ENCODE data around the gene SNAPC4. TPM values are rescaled to one million over a fixed set of nuclear protein-coding genes. Genes with fewer than 3 reads are reported as not detected.
A peak's percentile ranks its signal among the peaks of the same experiment; 100 is the strongest.
"Not testable (repeated sequence)": the region's sequence is repeated elsewhere in the genome, so short reads cannot be mapped to it uniquely, and the experiment has no call there.

Gene SNAPC4
- total and polyA plus RNA-seq, 5 experiments from 2014 or later, result 0.90 to 15.6 (median 2.0) TPM

DNA sequence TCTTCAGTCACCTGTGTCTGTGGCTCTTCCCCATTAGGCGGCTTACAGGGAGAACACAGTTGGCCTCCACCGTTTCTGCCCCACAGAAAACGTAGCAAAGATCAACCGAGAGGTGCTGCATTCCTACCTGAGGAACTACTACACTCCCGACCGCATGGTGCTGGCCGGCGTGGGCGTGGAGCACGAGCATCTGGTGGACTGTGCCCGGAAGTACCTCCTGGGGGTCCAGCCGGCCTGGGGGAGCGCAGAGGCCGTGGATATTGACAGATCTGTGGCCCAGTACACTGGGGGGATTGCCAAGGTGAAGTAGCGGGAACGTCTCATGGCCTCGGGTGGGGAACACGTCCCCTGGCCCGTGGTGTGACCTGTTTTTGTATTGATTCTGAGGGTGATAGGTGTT lies 16.9 kb upstream of the SNAPC4 start:
- no peak for DNase-seq
- peaks cover 0 to 14% (median 3%) of the 10 kb centered on the region in 4 donors for H3K4me1 Mint-ChIP-seq
- H3K27ac Mint-ChIP-seq, result no peak overlapping the region
- POLR2A ChIA-PET, result interaction anchor here (0.7 kb wide), 1 partner anchor 144 kb away, joined by 5 read pairs; no protein-coding TSS in a partner anchor
- no peaks in the 10 kb centered on the region for H3K27me3 Mint-ChIP-seq
- no peaks in the 10 kb centered on the region for H3K9me3 Mint-ChIP-seq
- no peak for ATAC-seq
- H3K36me3 Mint-ChIP-seq, result peaks cover 0 to 79% (median 21%) of the 10 kb centered on the region in 3 donors
- H3K4me3 Mint-ChIP-seq, result no peak overlapping the region

DNA sequence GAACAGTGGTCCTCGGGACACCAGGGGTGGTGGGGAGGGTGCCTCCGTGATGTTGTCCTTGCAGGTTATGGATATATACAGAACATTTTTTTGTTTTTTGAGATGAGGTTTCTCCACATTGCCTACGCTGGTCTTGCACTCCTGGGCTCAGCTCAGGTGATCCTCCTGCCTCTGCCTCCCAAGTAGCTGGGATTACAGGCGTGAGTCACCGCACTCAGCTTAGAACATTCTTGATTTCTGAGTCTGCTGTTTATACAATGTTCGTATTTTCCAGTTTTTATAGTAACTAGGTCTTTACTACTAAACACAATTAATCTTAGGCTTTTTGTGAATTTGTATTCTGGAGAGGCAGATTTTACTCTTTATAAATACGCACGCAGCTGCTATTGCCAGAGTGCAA lies 16.5 kb upstream of the SNAPC4 start:
- Mint-ChIP-seq H3K36me3 (peaks cover 0 to 76% (median 21%) of the 10 kb centered on the region in 3 donors), H3K27ac (peak overlapping the region in 1 of 10 donors; percentile 75), H3K27me3 (no peaks in the 10 kb centered on the region), H3K4me1 (peaks cover 3 to 19% (median 6%) of the 10 kb centered on the region in 4 donors), H3K4me3 (no peak overlapping the region), H3K9me3 (no peaks in the 10 kb centered on the region)
- POLR2A ChIA-PET, result no interaction called here
- ATAC-seq, result no peak
- DNase-seq, result no peak

DNA sequence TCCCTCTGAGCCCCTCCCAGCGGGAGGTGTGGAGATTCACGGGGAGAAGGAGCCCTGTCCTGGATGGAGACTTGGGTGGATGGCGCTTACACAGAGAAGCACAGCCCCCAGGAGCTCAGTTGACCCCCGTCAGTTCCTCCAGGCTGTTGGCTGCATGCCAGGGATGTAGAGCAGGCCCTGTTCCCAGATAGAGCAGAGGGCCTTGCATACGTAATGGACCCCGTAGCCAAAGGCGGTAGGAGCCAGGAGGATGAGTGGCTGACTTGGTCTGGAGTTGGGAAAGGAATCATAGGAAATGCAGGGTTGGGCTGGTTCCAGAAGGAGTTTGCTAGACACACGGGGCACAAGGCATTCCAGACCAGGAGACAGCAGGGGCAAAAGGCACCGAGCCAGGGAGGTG lies 13.0 kb upstream of the SNAPC4 start:
- peaks cover 0 to 59% (median 12%) of the 10 kb centered on the region in 3 donors for H3K36me3 Mint-ChIP-seq
- peak overlapping the region in 1 of 10 donors; percentile 51 for H3K27ac Mint-ChIP-seq
- peaks cover 15 to 44% (median 32%) of the 10 kb centered on the region in 4 donors for H3K4me1 Mint-ChIP-seq
- no peaks in the 10 kb centered on the region for H3K9me3 Mint-ChIP-seq
- POLR2A ChIA-PET, result interaction anchor here (1.1 kb wide), 1 partner anchor 10 kb away, joined by 3 read pairs; no protein-coding TSS in a partner anchor
- DNase-seq (no peak), ATAC-seq (no peak)
- H3K4me3 Mint-ChIP-seq, result peak overlapping the region in 2 of 10 donors; percentile 4 to 20
- no peaks in the 10 kb centered on the region for H3K27me3 Mint-ChIP-seq

DNA sequence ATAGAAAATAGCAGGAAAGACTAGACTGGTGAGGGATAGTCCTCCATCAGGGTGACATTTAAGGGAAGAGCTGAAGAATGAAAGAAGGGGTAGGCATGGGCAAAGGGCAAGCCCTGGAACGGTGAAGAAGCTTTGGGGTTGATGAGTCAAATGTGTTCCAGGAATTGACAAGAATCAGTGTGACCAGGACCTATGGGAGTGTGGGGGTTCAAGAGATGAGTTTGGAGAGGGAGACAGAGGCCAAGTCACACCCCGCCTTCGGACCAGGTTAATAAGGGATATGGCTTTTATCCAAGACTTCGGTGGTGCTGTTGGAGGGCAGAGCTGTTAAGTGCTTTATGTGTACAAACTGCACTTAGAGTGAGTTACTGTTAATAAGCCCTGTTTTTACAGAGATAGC lies 11.4 kb upstream of the SNAPC4 start:
- peaks cover 0 to 57% (median 5%) of the 10 kb centered on the region in 3 donors for H3K36me3 Mint-ChIP-seq
- peak overlapping the region; percentile 81 to 92 (median 87) for H3K4me3 Mint-ChIP-seq
- no peaks in the 10 kb centered on the region for H3K9me3 Mint-ChIP-seq
- DNase-seq, result no peak
- POLR2A ChIA-PET, result interaction anchor here (1.4 kb wide), 1 partner anchor 11 kb away, joined by 3 read pairs; the partner anchor contains the start of gene SNAPC4
- H3K27ac Mint-ChIP-seq, result peak overlapping the region; percentile 44 to 96 (median 94)
- H3K27me3 Mint-ChIP-seq, result no peaks in the 10 kb centered on the region
- peaks cover 16 to 55% (median 39%) of the 10 kb centered on the region in 4 donors for H3K4me1 Mint-ChIP-seq
- ATAC-seq, result no peak

DNA sequence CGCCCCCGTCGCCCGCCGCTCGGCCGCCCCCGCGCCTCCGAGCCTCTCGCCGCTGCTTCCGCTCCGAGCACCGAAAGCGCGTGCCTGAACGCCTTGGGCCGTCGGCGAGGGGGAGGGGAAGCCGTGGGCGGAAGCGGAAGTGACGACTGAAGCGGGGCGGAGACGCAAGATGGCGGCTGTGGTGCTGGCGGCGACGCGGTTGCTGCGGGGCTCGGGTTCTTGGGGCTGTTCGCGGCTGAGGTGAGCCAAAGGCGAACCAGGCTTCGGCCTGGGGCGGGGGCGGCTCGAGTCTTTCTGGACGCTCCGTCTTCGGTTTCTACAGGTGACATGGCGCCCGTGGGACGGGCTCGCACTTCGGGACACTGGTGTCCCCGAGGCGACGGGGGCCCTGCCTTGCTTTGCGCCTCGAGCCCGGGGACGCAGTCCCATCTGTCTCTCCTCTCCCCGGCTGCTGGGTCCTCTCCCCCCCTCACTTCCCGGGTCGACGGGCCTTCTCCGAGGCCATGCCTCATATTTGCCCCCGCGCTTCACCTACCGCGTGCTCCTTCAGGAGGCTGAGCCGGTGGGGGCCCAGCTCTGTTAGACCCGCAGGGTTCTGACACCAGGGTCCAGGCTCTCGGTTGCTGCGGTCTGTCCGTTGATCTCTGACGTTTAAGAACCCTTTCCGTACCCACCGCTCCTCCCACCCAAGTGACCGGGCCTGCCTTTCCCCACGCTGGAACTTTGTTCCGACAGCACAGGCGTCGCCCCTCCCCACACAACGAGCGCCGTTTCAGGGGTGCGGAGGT lies 10.7 kb upstream of the SNAPC4 start, which contains the start of the genes ENTR1 and PMPCA:
ENTR1 (minus strand) TSS at position 115 of the 788 bp plus-strand sequence. CDS start 217 bp downstream, outside the sequence.
PMPCA (plus strand) TSS at position 159 of the 788 bp plus-strand sequence; CDS start at position 170, 11 bp downstream.
- peaks cover 16 to 60% (median 40%) of the 10 kb centered on the region in 4 donors for H3K4me1 Mint-ChIP-seq
- no peaks in the 10 kb centered on the region for H3K9me3 Mint-ChIP-seq
- H3K36me3 Mint-ChIP-seq, result peaks cover 0 to 57% (median 2%) of the 10 kb centered on the region in 3 donors
- peak within 1 kb of the TSS; percentile 86 to 92 (median 89) for H3K4me3 Mint-ChIP-seq
- ATAC-seq (peak; percentile 83 to 92), DNase-seq (peak; percentile 91 to 97 (median 94))
- H3K27me3 Mint-ChIP-seq, result no peaks in the 10 kb centered on the region
- peak within 1 kb of the TSS; percentile 83 to 96 (median 94) for H3K27ac Mint-ChIP-seq
- POLR2A ChIA-PET, result interaction anchor here (1.0 to 3.2 kb wide), 7 partner anchors 10 to 830 kb away, joined by 3 to 25 read pairs (median 5); partner anchors contain the start of genes DNLZ, SNAPC4 and TUBB4B

DNA sequence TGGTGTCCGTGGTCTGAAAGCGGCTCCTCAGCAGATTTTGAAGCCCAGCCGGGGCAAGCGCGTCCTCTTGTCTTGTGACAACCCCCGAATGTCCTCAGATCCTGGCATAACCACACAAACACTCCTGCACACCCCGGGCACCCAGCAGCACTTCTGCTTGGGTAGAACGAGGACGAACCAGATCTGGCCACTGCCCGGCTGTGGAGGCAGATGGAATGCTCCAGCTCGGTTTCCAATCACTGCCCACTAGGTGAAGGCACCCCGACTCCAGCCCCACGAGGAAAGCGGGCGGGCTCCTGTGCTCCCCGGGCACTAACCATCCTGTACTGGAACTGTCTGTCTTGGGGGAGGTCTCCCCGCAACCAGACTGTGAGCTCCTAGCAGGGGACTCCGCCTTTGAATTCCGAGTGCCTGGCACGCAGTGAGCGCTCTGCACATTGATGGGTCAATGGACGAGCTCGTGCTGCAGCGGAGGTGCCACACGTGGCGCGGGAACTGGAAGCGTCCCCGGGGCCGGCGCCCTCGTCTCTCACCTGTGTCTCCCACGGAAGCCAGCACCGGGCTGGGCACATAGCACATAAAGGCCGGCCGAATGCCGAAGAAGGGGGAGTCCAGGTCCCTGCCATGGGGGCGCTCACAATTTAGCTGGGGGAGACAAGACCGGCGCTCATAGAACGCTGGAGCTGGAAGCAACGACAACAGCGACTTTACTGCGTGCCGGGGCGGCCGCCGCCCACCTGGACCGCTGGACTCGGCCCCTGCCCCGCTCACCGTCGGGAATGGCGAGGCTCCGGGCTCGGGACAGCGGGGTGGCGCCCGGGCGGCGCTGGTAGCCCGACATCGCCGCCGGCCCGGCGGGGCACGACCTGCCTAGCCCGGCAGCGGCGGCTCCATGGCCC lies 9.8 kb upstream of the SNAPC4 start:
- no peaks in the 10 kb centered on the region for H3K27me3 Mint-ChIP-seq
- ATAC-seq (peak; percentile 42 to 51), DNase-seq (peak in 4 of 10 donors; percentile 15 to 29 (median 25))
- peaks cover 0 to 58% (median 2%) of the 10 kb centered on the region in 3 donors for H3K36me3 Mint-ChIP-seq
- H3K4me3 Mint-ChIP-seq, result peak overlapping the region; percentile 86 to 92 (median 89)
- H3K9me3 Mint-ChIP-seq, result no peaks in the 10 kb centered on the region
- H3K27ac Mint-ChIP-seq, result peak overlapping the region; percentile 66 to 94 (median 90)
- peaks cover 20 to 67% (median 47%) of the 10 kb centered on the region in 4 donors for H3K4me1 Mint-ChIP-seq
- POLR2A ChIA-PET, result interaction anchor here (0.8 to 3.2 kb wide), 9 partner anchors 9 to 831 kb away, joined by 3 to 25 read pairs (median 5); partner anchors contain the start of genes DNLZ, SNAPC4 and TUBB4B

DNA sequence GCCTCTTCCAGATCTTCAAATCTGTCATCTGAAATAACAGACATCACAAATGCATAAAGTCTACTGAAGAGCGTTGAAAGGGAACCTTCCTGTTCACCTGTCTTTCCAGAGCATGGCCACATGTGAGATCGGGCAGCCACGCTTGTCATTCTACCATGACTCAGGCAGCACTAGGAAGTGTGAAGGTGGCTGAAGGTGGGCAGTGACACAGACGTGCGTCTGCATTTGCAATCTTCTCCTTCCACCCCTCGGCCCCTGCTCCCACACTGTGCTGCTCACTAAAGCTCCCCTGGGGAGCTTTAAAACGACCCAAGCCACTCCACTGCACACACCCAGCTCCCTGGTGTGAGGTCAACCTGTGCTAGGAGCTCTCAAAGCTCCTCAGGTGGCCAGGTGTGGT lies 7.9 kb upstream of the SNAPC4 start:
- peaks cover 34 to 74% (median 63%) of the 10 kb centered on the region in 4 donors for H3K4me1 Mint-ChIP-seq
- peak overlapping the region in 4 of 10 donors; percentile 22 to 82 (median 56) for H3K27ac Mint-ChIP-seq
- POLR2A ChIA-PET, result interaction anchor here (0.5 to 3.2 kb wide), 5 partner anchors 8 to 1657 kb away, joined by 3 to 25 read pairs (median 5); partner anchors contain the start of gene SNAPC4
- peak overlapping the region in 5 of 10 donors; percentile 26 to 39 (median 32) for H3K4me3 Mint-ChIP-seq
- DNase-seq, result no peak
- H3K36me3 Mint-ChIP-seq, result peaks cover 0 to 44% (median 2%) of the 10 kb centered on the region in 3 donors
- H3K9me3 Mint-ChIP-seq, result no peaks in the 10 kb centered on the region
- no peaks in the 10 kb centered on the region for H3K27me3 Mint-ChIP-seq
- ATAC-seq, result no peak

DNA sequence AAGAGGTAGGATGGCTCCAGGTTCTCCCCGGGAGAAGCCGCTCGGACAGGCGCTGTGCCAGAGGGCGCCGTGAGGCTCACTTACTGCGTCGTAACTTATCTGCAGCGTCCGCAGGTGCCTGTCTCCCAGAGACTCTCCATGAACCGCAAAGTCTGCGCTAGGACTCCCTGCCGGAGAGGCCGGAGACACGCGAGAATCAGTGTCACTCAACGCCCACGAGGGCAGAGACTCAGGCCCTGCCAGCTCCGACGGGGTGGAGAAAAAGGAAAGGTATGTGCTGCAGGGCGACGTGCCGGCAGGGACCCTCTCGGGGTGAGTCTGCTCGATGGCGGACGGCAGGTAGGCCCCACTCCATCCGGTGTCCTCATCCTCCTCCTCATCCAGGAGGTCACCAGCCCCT lies 7.1 kb upstream of the SNAPC4 start:
- DNase-seq, ATAC-seq, H3K27me3 Mint-ChIP-seq, H3K4me3 Mint-ChIP-seq, H3K9me3 Mint-ChIP-seq: not testable (repeated sequence)
- peaks cover 35 to 76% (median 65%) of the 10 kb centered on the region in 4 donors for H3K4me1 Mint-ChIP-seq
- peaks cover 0 to 39% (median 5%) of the 10 kb centered on the region in 3 donors for H3K36me3 Mint-ChIP-seq
- H3K27ac Mint-ChIP-seq, result peak overlapping the region in 1 of 10 donors; percentile 21
- POLR2A ChIA-PET, result interaction anchor here (0.7 kb wide), 1 partner anchor 1658 kb away, joined by 6 read pairs; no protein-coding TSS in a partner anchor

DNA sequence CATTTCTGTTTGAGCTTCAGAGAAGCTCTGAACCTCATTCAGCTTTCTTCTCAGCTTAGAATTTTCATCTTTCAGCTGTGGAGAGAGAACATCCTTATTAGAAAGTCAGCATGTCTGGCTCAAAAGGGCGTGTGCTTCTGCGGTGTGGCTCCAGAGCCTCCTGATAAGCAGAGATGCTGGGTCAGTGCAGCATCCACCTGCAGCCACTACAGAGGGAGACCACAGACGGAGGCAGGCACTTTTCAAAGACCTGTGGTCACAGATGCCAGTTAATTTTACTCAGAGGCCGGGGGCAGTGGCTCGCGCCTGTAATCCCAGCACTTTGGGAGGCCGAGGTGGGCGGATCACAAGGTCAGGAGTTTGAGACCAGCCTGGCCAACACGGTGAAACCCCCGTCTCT lies 5.9 kb upstream of the SNAPC4 start:
- Mint-ChIP-seq H3K4me3 (peak overlapping the region in 2 of 10 donors; percentile 18 to 26), H3K36me3 (peaks cover 0 to 39% (median 5%) of the 10 kb centered on the region in 3 donors), H3K27ac (peak overlapping the region in 1 of 10 donors; percentile 13), H3K4me1 (peaks cover 29 to 74% (median 61%) of the 10 kb centered on the region in 4 donors)
- POLR2A ChIA-PET, H3K27me3 Mint-ChIP-seq, ATAC-seq, DNase-seq, H3K9me3 Mint-ChIP-seq: not testable (repeated sequence)

DNA sequence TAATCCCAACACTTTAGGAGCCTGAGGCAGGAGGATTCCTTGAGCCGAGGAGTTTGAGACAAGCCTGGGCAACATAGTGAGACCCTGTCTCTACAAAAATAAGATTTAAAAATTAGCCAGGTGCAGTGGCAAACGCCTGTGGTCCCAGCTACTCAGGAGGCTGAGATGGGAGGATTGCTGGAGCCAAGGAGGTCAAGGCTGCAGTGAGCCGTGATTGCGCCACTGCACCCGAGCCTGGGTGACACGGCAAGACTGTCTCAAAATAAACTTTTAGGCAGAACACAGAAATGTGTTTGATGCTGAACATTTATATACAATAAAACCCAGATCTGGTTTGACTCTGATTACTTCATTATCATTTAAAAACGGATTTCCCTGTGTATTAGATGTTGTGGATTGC lies 5.5 kb upstream of the SNAPC4 start:
- no peak for ATAC-seq
- no peaks in the 10 kb centered on the region for H3K27me3 Mint-ChIP-seq
- POLR2A ChIA-PET, result no interaction called here
- peaks cover 0 to 39% (median 5%) of the 10 kb centered on the region in 3 donors for H3K36me3 Mint-ChIP-seq
- H3K9me3 Mint-ChIP-seq, result no peaks in the 10 kb centered on the region
- peak overlapping the region in 5 of 10 donors; percentile 26 to 77 (median 70) for H3K4me3 Mint-ChIP-seq
- peak overlapping the region in 5 of 10 donors; percentile 9 to 78 (median 40) for H3K27ac Mint-ChIP-seq
- H3K4me1 Mint-ChIP-seq, result peaks cover 31 to 78% (median 60%) of the 10 kb centered on the region in 4 donors
- no peak for DNase-seq

DNA sequence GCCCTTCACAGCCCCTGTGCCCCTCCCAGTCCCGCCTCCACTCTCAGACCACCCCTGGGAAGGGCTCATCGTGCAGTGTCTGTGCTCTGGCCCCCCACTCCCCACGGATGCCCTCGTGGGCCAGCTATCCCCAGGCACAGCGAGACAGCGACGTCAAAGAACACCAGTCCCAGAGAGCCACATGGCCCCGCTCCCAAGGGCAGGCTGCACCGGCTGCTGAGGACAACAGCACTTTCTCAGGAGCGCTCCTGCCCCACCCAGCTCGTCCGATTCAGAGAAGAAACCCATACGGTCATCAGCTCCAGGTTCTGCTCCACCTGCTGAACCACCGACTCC lies 4.8 kb upstream of the SNAPC4 start:
- Mint-ChIP-seq H3K36me3 (peaks cover 0 to 39% (median 5%) of the 10 kb centered on the region in 3 donors), H3K9me3 (no peaks in the 10 kb centered on the region), H3K27ac (peak overlapping the region; percentile 66 to 96 (median 86)), H3K4me1 (peaks cover 29 to 79% (median 58%) of the 10 kb centered on the region in 4 donors), H3K27me3 (no peaks in the 10 kb centered on the region), H3K4me3 (peak overlapping the region in 8 of 10 donors; percentile 40 to 77 (median 70))
- ATAC-seq (no peak), DNase-seq (no peak)
- POLR2A ChIA-PET, result interaction anchor here (0.6 kb wide), 1 partner anchor 17 kb away, joined by 5 read pairs; no protein-coding TSS in a partner anchor
